ENCODE results near the gene DOCK4.

Gene DOCK4

DNA sequence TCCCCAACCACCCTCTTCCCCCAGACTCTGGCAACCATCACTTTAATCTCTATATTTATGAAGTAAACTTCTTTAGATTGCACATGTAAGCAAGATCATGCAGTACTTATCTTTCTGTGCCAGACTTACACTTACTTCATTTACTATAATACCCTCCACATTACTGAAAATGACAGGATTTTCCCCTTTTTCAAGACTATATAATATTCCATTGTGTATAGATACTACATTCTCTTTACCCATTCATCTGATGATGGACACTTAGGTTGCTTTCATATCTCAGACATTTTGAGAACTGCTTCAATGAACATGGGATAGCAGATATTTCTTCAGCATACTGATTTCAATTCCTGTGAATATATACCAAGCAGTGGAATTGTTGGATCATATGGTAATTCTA is 4.4 kb downstream of the DOCK4 start:
- DNase-seq (ENCODE audit: low read depth in 1 of 2, low spot score in 1 of 2) = no peak
- H3K4me3 ChIP-seq (replicated peaks; ENCODE audit: insufficient read depth, low read length) = no peak overlapping the region
- TF ChIP-seq, protein P1, sequence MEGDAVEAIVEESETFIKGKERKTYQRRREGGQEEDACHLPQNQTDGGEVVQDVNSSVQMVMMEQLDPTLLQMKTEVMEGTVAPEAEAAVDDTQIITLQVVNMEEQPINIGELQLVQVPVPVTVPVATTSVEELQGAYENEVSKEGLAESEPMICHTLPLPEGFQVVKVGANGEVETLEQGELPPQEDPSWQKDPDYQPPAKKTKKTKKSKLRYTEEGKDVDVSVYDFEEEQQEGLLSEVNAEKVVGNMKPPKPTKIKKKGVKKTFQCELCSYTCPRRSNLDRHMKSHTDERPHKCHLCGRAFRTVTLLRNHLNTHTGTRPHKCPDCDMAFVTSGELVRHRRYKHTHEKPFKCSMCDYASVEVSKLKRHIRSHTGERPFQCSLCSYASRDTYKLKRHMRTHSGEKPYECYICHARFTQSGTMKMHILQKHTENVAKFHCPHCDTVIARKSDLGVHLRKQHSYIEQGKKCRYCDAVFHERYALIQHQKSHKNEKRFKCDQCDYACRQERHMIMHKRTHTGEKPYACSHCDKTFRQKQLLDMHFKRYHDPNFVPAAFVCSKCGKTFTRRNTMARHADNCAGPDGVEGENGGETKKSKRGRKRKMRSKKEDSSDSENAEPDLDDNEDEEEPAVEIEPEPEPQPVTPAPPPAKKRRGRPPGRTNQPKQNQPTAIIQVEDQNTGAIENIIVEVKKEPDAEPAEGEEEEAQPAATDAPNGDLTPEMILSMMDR (IDR thresholded peaks at IDR 0.05; ENCODE audit: insufficient read depth, low read length) = no peak
- no peak for TF ChIP-seq GABPA (IDR thresholded peaks at IDR 0.05; ENCODE audit: low read depth)
- no peak for TF ChIP-seq POLR2AphosphoS5 (IDR thresholded peaks at IDR 0.05; ENCODE audit: low read depth)
- TF ChIP-seq, protein P2, sequence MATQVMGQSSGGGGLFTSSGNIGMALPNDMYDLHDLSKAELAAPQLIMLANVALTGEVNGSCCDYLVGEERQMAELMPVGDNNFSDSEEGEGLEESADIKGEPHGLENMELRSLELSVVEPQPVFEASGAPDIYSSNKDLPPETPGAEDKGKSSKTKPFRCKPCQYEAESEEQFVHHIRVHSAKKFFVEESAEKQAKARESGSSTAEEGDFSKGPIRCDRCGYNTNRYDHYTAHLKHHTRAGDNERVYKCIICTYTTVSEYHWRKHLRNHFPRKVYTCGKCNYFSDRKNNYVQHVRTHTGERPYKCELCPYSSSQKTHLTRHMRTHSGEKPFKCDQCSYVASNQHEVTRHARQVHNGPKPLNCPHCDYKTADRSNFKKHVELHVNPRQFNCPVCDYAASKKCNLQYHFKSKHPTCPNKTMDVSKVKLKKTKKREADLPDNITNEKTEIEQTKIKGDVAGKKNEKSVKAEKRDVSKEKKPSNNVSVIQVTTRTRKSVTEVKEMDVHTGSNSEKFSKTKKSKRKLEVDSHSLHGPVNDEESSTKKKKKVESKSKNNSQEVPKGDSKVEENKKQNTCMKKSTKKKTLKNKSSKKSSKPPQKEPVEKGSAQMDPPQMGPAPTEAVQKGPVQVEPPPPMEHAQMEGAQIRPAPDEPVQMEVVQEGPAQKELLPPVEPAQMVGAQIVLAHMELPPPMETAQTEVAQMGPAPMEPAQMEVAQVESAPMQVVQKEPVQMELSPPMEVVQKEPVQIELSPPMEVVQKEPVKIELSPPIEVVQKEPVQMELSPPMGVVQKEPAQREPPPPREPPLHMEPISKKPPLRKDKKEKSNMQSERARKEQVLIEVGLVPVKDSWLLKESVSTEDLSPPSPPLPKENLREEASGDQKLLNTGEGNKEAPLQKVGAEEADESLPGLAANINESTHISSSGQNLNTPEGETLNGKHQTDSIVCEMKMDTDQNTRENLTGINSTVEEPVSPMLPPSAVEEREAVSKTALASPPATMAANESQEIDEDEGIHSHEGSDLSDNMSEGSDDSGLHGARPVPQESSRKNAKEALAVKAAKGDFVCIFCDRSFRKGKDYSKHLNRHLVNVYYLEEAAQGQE (IDR thresholded peaks at IDR 0.05; ENCODE audit: insufficient replicate concordance, low read depth) = no peak
- no peak for TF ChIP-seq SPI1 (IDR thresholded peaks at IDR 0.05; ENCODE audit: borderline replicate concordance, low read depth)
- H3K27ac ChIP-seq (replicated peaks) = no peak overlapping the region
- H3K27me3 ChIP-seq (ENCODE audit: insufficient read depth, poor library complexity, severe bottlenecking) = no peaks in the 10 kb centered on the region

DNA sequence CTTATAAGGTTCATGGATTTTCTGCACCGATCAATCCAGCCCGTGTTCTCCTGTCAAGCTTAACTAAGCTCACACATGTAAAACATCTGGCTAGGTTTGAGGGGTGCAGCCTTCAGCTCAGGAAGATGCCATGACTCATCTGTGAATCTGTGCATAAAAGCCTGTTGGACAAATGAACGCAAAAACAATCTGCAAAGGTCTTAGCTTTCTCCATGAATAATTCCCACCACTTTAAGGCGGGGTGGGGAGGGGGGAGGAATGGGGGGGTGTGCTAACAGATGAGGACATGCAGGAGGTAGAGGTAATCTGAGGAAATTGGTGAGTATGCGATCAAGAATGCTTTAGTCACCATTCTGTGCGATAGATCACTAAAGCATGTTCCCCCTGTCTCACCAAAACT is 4.8 kb downstream of the DOCK4 start:
- no peak for TF ChIP-seq GABPA (IDR thresholded peaks at IDR 0.05; ENCODE audit: low read depth)
- no peak for TF ChIP-seq POLR2AphosphoS5 (IDR thresholded peaks at IDR 0.05; ENCODE audit: low read depth)
- TF ChIP-seq, protein P2 (IDR thresholded peaks at IDR 0.05; ENCODE audit: insufficient replicate concordance, low read depth) = no peak
- no peak for TF ChIP-seq SPI1 (IDR thresholded peaks at IDR 0.05; ENCODE audit: borderline replicate concordance, low read depth)
- TF ChIP-seq, protein P1 (IDR thresholded peaks at IDR 0.05; ENCODE audit: insufficient read depth, low read length) = no peak
- Histone ChIP-seq H3K27ac (replicated peaks) (no peak overlapping the region), H3K27me3 (ENCODE audit: insufficient read depth, poor library complexity, severe bottlenecking) (no peaks in the 10 kb centered on the region), H3K4me3 (replicated peaks; ENCODE audit: insufficient read depth, low read length) (no peak overlapping the region)
- no peak for DNase-seq (ENCODE audit: low read depth in 1 of 2, low spot score in 1 of 2)

DNA sequence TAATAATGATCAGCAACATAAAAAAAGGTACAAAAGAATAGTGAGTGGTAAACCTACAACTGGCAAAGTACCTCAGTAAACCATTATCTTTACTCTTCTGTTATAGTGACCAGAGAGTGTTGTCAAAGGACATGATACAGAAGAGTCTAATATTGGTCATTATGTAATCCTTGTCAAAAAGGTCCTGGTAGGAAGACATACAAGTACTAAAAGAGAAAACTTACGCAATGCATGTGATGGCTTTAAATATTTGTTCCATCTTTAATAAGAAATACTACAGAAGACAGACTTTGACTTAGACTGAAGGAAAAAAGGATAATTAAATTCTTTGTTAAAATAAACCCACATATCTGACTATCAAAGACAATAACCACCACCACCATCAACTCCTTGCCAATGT is 6.5 kb downstream of the DOCK4 start:
- no peak for DNase-seq (ENCODE audit: low read depth in 1 of 2, low spot score in 1 of 2)
- TF ChIP-seq, protein P2 (IDR thresholded peaks at IDR 0.05; ENCODE audit: insufficient replicate concordance, low read depth) = no peak
- TF ChIP-seq POLR2AphosphoS5 (IDR thresholded peaks at IDR 0.05; ENCODE audit: low read depth) = no peak
- no peak for TF ChIP-seq SPI1 (IDR thresholded peaks at IDR 0.05; ENCODE audit: borderline replicate concordance, low read depth)
- TF ChIP-seq GABPA (IDR thresholded peaks at IDR 0.05; ENCODE audit: low read depth) = no peak
- TF ChIP-seq, protein P1 (IDR thresholded peaks at IDR 0.05; ENCODE audit: insufficient read depth, low read length) = no peak
- Histone ChIP-seq H3K27ac (replicated peaks) (no peak overlapping the region), H3K27me3 (ENCODE audit: insufficient read depth, poor library complexity, severe bottlenecking) (no peaks in the 10 kb centered on the region), H3K4me3 (replicated peaks; ENCODE audit: insufficient read depth, low read length) (no peak overlapping the region)
